OCI-LY1 (cell line): ENCODE data around the gene NCOA5.
A peak's percentile ranks its signal among the peaks of the same experiment; 100 is the strongest.

Source experiments
- H2AFZ ChIP-seq: fragments of 200-600 bp; sonication (generic), shearing (Covaris generic); 2 replicates; pipeline ENCODE4 v1.6.0; 2014; ENCODE audit warnings: antibody characterized with exemption, mild to moderate bottlenecking, low read length
- H3F3A ChIP-seq: fragments of 200-600 bp; sonication (generic), shearing (Covaris generic); 2 replicates; pipeline ENCODE4 v1.6.0; 2014; ENCODE audit warnings: mild to moderate bottlenecking, antibody characterized with exemption, low read length, moderate library complexity; ENCODE audit not compliant: insufficient read depth
- H3K27ac ChIP-seq: fragments of 200-600 bp; sonication (generic); 2 replicates; pipeline ENCODE4 v1.5.1; 2014; ENCODE audit warnings: low read length, mixed run types, mild to moderate bottlenecking, low read depth; ENCODE audit not compliant: poor library complexity, severe bottlenecking
- H3K27me3 ChIP-seq: fragments of 200-600 bp; sonication (generic); 2 replicates; pipeline ENCODE4 v1.6.0; 2014; ENCODE audit warnings: antibody characterized with exemption, mild to moderate bottlenecking, low read length, moderate library complexity; ENCODE audit not compliant: insufficient read depth
- H3K36me3 ChIP-seq: fragments of 200-600 bp; sonication (generic); 2 replicates; pipeline ENCODE4 v1.6.1; 2014; ENCODE audit warnings: mild to moderate bottlenecking, antibody characterized with exemption, low read length, moderate library complexity, mixed read lengths; ENCODE audit not compliant: insufficient read depth
- H3K4me1 ChIP-seq: fragments of 200-600 bp; sonication (generic); 2 replicates; pipeline ENCODE4 v1.5.1; 2014; ENCODE audit warnings: mild to moderate bottlenecking, low read length, moderate library complexity; ENCODE audit not compliant: insufficient read depth, severe bottlenecking
- H3K4me2 ChIP-seq: fragments of 200-600 bp; sonication (generic), shearing (Covaris generic); 2 replicates; pipeline ENCODE4 v1.6.1; 2014; ENCODE audit warnings: low read length
- H3K4me3 ChIP-seq: fragments of 200-600 bp; sonication (generic); 2 replicates; pipeline ENCODE4 v1.5.1; 2014; ENCODE audit warnings: low read length, low read depth, mild to moderate bottlenecking, mixed read lengths; ENCODE audit not compliant: poor library complexity, severe bottlenecking
- H3K79me2 ChIP-seq: fragments of 200-600 bp; shearing (Covaris generic); 2 replicates; pipeline ENCODE4 v1.6.1; 2016; ENCODE audit warnings: mixed run types, low read length, mixed read lengths; ENCODE audit not compliant: insufficient read depth
- H3K9ac ChIP-seq: fragments of 200-600 bp; sonication (generic), shearing (Covaris generic); 2 replicates; pipeline ENCODE4 v1.6.1; 2014; ENCODE audit warnings: mild to moderate bottlenecking, low read length, mixed read lengths
- H3K9me2 ChIP-seq: fragments of 200-600 bp; sonication (generic), shearing (Covaris generic); 2 replicates; pipeline ENCODE4 v1.6.1; 2014; ENCODE audit warnings: low read depth, mild to moderate bottlenecking, low read length, mixed read lengths
- H3K9me3 ChIP-seq: fragments of 200-600 bp; shearing (Covaris generic); 2 replicates; pipeline ENCODE4 v1.6.1; 2014; ENCODE audit warnings: low read length, mixed read lengths
- H4K20me1 ChIP-seq: fragments of 200-600 bp; sonication (generic), shearing (Covaris generic); 2 replicates; pipeline ENCODE4 v1.6.0; 2016; ENCODE audit warnings: mild to moderate bottlenecking, low read length; ENCODE audit not compliant: insufficient read depth
- EZH2 ChIP-seq: fragments of 200-600 bp; sonication (generic), shearing (Covaris generic); IDR thresholded peaks from 2 replicates; pipeline ENCODE4 v1.8.0; 2017; ENCODE audit warnings: borderline replicate concordance, mixed run types, mild to moderate bottlenecking, antibody characterized with exemption, low read length, moderate library complexity, mixed read lengths
- TF ChIP-seq, protein P1 (sequence below): fragments of 200-600 bp; sonication (generic), shearing (Covaris generic); IDR thresholded peaks from 2 replicates; pipeline ENCODE4 v1.5.1; 2017; ENCODE audit warnings: mild to moderate bottlenecking, antibody characterized with exemption, low read length, moderate library complexity, mixed read lengths

NCOA5 gene

DNA sequence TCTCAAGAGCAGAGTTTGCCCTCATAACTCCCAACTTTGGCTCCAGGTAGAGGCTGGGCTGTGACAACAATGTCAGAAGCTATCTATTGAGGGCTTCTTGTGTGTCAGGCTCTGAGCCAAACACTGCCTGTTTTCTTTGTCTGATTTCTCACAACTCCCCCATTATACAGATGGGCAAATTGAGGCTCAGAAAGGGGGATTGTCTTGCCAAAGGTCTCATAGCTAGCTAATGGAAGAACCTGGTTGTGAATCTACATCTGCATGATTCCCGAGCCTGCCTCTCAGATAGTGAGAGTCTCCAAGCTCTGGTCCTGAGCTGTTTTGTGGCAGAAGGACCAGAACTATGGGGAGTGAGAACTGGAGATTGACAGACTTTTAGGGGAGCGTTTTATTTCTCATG is 29.8 kb upstream of the NCOA5 start:
- peaks cover 37% of the 10 kb centered on the region for H3K4me1 ChIP-seq
- peak overlapping the region; percentile 63; the same call in 1 of the 2 replicates for H3K9ac ChIP-seq
- no peak overlapping the region for H2AFZ ChIP-seq
- H3K79me2 ChIP-seq: no peaks in the 10 kb centered on the region
- no peaks in the 10 kb centered on the region for H3K9me3 ChIP-seq
- H3K27me3 ChIP-seq: no peaks in the 10 kb centered on the region
- peak overlapping the region; percentile 88 for H3K27ac ChIP-seq
- H3F3A ChIP-seq: no peaks in the 10 kb centered on the region
- H3K4me2 ChIP-seq: peak overlapping the region; percentile 79
- peak overlapping the region; percentile 66 for H3K4me3 ChIP-seq
- no peak for TF ChIP-seq EZH2
- TF ChIP-seq, protein P1, sequence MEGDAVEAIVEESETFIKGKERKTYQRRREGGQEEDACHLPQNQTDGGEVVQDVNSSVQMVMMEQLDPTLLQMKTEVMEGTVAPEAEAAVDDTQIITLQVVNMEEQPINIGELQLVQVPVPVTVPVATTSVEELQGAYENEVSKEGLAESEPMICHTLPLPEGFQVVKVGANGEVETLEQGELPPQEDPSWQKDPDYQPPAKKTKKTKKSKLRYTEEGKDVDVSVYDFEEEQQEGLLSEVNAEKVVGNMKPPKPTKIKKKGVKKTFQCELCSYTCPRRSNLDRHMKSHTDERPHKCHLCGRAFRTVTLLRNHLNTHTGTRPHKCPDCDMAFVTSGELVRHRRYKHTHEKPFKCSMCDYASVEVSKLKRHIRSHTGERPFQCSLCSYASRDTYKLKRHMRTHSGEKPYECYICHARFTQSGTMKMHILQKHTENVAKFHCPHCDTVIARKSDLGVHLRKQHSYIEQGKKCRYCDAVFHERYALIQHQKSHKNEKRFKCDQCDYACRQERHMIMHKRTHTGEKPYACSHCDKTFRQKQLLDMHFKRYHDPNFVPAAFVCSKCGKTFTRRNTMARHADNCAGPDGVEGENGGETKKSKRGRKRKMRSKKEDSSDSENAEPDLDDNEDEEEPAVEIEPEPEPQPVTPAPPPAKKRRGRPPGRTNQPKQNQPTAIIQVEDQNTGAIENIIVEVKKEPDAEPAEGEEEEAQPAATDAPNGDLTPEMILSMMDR: no peak
- no peaks in the 10 kb centered on the region for H3K9me2 ChIP-seq
- H3K36me3 ChIP-seq: peaks cover 32% of the 10 kb centered on the region; the same call in 1 of the 2 replicates
- H4K20me1 ChIP-seq: no peaks in the 10 kb centered on the region

DNA sequence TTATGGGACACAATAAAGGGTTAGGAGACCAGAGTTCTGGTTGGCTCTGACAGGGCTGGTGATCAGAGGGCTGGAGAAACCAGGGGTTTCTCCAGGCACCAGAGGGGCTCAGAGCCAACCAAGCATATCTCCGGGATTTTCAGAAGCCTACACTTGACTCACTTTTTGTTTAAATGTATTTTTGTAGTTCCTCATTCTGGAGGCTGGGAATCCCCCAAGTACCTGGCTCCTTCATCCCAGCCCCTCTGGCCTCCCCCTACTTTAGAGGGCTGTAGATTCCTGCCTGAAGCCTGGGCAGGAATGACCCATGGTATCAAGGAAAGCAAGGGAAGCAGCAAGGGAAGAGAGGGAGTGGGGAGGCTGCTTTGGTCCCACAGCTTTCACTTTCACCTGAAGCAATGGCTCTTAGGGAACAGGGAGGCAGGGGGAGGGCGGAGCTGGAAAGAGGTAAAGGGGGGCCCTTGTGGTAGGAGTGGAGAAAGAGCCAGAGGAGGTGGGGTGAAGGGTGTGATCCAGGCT is 29.3 kb upstream of the NCOA5 start:
- no peaks in the 10 kb centered on the region for H3K9me2 ChIP-seq
- peak overlapping the region; percentile 88 for H3K27ac ChIP-seq
- peak overlapping the region; percentile 63 for H3K9ac ChIP-seq
- peak overlapping the region; percentile 66 for H3K4me3 ChIP-seq
- TF ChIP-seq, protein P1: no peak
- no peak for TF ChIP-seq EZH2
- H3K79me2 ChIP-seq: no peaks in the 10 kb centered on the region
- peaks cover 37% of the 10 kb centered on the region for H3K4me1 ChIP-seq
- no peaks in the 10 kb centered on the region for H3F3A ChIP-seq
- no peaks in the 10 kb centered on the region for H3K9me3 ChIP-seq
- peaks cover 30% of the 10 kb centered on the region; the same call in 1 of the 2 replicates for H3K36me3 ChIP-seq
- H2AFZ ChIP-seq: no peak overlapping the region
- H3K4me2 ChIP-seq: peak overlapping the region; percentile 79
- no peaks in the 10 kb centered on the region for H4K20me1 ChIP-seq
- no peaks in the 10 kb centered on the region for H3K27me3 ChIP-seq

DNA sequence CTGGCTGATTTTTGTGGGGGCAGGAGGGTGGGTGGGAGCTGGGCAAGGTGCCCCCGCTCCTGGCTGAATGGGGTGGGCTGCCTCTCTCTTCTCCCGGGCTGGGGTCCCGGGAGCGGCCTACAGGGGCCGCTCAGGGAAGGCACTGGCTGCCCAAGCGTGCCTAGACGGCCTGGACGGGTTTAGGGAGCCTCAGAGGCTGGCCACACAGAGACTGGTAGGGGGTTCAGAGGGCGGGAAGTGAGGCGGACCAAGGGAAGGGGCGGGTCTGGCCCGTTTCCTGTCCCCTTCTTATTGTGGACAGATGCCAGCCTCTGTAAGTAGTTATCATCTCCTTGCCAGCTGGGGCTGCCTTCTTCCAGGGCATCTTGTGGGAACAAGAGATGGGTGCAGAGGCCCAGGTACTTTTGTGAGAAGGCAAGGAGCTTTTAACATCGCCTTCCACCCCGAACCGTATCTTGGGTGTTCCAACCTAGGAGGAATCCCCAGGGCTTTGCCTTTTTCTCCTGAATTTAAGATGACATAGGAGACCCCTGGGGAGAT is 28.8 kb upstream of the NCOA5 start:
- H3K27ac ChIP-seq: peak overlapping the region; percentile 88
- peak overlapping the region; percentile 63 for H3K9ac ChIP-seq
- H3K79me2 ChIP-seq: no peaks in the 10 kb centered on the region
- peak overlapping the region; percentile 79 for H3K4me2 ChIP-seq
- H3K9me3 ChIP-seq: no peaks in the 10 kb centered on the region
- peaks cover 37% of the 10 kb centered on the region for H3K4me1 ChIP-seq
- H3K27me3 ChIP-seq: no peaks in the 10 kb centered on the region
- H3K4me3 ChIP-seq: peak overlapping the region; percentile 66
- no peaks in the 10 kb centered on the region for H3F3A ChIP-seq
- TF ChIP-seq, protein P1: no peak
- no peak for TF ChIP-seq EZH2
- H3K36me3 ChIP-seq: peaks cover 25% of the 10 kb centered on the region; the same call in 1 of the 2 replicates
- H2AFZ ChIP-seq: no peak overlapping the region
- no peaks in the 10 kb centered on the region for H3K9me2 ChIP-seq
- no peaks in the 10 kb centered on the region for H4K20me1 ChIP-seq
